NCI-H2227 (cell line): Measurements from ENCODE around the gene GLI3.

Source experiments
- DNase-seq: peaks from one replicate; lab custom pipeline; 2025; ENCODE audit not compliant: unreplicated experiment; lab: John Stamatoyannopoulos, UW

Gene GLI3

GRCh38 chr7:41938371-41938770 is 298.6 kb downstream of the GLI3 start:
- DNase-seq = no peak

GRCh38 chr7:41933427-41933826 is 303.6 kb downstream of the GLI3 start:
- DNase-seq = no peak

DNA sequence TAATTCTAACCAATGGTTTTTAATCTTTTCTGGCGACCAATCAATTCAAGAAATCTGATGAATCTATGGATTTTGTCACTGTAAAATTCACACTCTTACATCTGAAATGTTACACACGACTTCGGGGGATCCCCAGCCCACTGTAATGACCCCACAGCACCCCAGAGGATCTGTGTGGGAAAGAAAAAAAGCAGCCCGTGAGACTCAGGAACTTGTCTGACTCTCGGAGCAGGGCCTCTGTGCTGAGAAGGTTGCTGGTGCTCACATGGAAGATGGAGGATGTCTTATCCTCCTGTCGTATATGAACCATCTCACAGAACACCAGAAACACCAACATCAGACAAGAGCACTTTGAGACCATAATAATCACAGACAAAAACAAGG is 305.8 kb downstream of the GLI3 start:
- no peak for DNase-seq

- no peak for DNase-seq
Measured at GRCh38 chr7:41930538-41931262, 306.3 kb downstream of the GLI3 start.

DNA sequence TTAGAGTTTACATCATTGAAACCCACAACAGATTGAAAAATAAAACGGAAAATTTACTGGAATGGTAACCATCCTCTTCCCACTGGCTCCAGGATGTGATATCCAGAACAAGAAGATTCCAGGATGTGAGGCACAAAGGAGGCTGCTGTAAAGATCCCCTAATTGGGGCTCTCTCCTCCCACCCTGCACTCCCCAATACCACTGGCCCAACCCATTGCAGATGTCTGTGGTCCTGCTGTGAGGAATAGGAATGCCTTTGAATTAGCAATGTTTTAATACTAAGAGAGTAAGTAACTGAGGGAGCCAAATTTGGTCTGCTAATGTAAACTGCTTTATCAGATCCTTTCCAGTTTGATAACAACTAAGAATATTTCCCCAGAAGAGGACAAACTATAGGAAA is 308.2 kb downstream of the GLI3 start:
- DNase-seq = no peak

DNA sequence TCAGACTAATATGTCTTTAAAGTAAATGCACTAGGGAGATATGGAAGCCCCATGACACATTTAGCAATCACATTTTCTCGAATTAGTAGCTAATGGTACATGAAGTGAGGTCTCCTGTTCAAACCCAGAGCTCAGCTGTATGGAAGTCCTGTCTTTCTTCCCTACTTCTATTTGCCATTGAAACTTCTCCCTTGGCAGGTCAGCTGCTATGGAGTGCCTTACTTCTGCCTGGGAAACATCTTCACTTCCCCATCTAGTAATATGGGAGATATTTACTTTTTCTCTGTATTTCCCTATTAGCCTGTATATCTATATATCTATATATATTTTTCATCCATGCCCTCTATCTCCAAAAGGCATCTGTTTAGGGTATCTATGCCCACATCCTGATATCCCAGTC is 308.8 kb downstream of the GLI3 start:
- DNase-seq = no peak

GRCh38 chr7:41927380-41927779 is 309.6 kb downstream of the GLI3 start:
- DNase-seq = no peak

- no peak for DNase-seq
Measured at GRCh38 chr7:41925946-41926345, 311.1 kb downstream of the GLI3 start.

- DNase-seq = no peak
Measured at GRCh38 chr7:41924796-41925195, 312.2 kb downstream of the GLI3 start.

GRCh38 chr7:41922373-41922772 is 314.6 kb downstream of the GLI3 start:
- DNase-seq = no peak

GRCh38 chr7:41921453-41921981 is 315.5 kb downstream of the GLI3 start:
- no peak for DNase-seq

GRCh38 chr7:41918597-41918996 is 318.4 kb downstream of the GLI3 start:
- DNase-seq = no peak

- no peak for DNase-seq
Measured at GRCh38 chr7:41916450-41916927, 320.5 kb downstream of the GLI3 start.

- DNase-seq = no peak
Measured at GRCh38 chr7:41915871-41916270, 321.1 kb downstream of the GLI3 start.

DNA sequence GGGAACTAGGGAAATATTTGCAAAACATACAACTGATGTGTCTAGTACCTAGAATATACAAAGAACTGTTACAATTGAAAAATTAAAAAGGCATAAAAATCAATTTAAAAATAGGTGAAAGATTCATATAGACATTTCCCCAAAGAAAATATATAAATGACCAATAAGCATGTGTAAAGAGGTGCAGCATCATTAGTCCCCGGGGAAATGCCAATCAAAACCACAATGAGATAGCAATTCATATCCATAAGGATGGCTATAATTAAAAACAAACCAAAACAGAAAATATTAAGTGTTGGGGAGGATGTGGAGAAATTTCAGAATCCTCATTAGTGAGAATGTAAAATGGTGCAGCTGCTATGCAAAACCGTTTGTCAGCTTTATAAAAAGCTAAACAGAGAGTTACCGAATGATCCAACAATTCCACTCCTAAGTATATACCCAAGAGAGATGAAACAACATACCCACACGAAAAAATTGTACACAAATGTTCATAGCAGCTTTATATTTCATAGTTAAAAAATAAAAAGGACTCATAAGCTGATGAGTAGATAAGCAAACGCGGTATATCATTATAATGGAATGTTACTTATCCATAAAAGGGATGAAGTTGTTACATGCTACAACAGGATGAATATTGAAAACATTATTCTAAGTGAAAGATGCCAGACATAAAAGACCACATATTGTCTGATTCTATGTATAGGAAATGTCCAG is 324.0 kb downstream of the GLI3 start:
- DNase-seq = no peak

DNA sequence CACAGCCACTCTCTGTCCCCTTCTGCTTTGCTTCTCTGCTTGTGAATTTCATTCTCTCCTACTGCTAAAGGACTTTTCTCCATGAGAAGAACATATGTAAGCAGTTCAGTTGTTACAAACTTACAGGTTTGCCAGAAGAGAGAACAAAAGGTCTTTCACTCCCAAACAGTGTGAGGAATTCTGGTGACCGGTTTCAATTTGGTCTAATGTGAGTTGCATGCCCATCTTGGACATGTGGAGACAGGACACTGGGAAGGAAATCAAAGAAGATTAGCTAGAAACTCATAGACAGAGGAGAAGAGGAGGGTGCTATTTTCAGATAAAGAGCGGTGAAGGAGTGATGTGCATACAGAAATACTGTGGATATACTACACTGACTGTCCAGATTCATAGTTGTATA is 324.6 kb downstream of the GLI3 start:
- no peak for DNase-seq

DNA sequence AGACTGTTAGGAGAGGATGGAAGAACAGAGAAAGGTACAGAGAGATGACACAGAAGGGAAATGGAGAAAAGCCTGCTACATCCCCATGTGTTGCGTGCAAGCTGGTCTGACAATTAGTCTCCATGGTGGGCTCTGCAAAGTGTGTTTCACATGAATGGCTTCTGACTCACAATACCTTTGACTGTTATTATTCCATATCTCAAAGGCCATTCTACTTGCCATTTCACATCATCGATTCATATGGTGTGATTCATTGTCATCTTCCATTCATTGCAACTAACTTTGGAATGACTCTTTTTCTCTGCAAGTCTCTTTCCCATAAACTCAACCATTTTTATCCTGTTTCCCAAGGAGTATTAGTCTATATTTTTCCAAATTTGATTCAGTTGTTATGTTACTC is 325.2 kb downstream of the GLI3 start:
- DNase-seq = no peak
